ENCODE results near the gene LIX1.
"Not testable (repeated sequence)": the region's sequence is repeated elsewhere in the genome, so short reads cannot be mapped to it uniquely, and the experiment has no call there.

LIX1 gene

GRCh38 chr5:97100476-97100875, 41.9 kb downstream of the LIX1 start:
- DNase-seq, result no peak

DNA sequence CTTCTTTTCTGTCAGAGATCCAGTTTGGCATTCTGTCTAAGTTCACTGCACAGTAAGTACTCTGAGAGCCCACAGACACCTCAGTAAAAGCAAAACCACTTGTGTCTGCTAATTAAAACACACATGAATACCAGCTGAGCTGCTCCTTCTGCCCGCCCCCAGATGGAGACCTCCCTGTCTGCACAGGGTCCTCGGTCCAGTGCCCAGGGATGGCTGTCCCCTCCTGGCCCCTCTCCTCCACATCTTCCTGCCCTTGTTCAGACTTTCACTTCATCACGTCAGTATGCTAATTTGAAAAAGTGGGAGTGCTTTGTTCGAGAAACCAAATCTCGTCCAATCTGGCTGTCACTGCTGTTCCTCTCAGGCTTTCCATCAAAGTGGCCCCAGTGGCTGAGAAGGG, 43.5 kb downstream of the LIX1 start:
- DNase-seq, result no peak

DNA sequence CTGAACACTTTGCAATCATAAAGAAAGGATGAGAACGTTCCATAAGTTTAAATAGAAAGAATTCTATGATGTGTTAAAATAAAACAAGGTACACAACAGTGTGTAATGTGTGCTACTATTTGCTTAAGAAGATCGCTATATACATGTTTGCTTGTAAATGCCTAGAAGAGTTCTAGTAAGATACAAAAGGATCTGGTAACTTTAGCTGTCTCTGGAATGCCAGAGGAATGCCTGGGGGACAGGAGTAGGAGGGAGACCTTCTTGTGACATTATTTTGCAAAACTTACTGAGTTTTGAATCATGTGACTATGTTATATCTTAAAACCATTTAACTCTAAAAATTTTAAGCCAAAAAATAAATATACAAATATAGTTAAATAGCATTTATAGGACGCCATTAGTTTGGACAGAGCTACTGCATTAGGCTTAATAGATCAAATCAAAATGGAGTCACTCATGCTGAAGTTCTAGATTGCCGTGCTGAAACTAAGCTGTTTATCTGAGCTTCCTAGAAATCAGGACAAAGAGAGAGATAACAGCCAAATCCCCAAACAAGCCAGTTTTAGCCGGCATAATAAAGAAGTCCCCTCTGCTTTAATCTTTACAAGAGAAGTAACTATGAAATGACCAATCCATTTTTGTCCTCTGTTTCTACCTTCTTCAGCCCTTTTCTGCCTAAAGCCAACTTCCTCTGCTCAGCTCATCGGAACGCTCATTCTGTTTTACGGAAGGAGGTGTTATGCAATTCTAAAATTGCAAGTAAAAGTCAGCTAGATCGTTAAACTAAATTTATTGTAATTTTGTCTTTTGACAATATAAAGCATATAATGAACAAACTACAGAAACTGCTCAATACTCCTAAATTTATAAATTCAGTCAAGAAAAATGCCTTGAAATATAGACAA, 44.8 kb downstream of the LIX1 start:
- no peak for DNase-seq

- no peak for DNase-seq
Measured at GRCh38 chr5:97096846-97097245, 45.6 kb downstream of the LIX1 start.

GRCh38 chr5:97096191-97096590, 46.2 kb downstream of the LIX1 start:
- DNase-seq, result no peak

- DNase-seq, result no peak
Measured at GRCh38 chr5:97095318-97095732, 47.1 kb downstream of the LIX1 start.

- DNase-seq, result no peak
Measured at GRCh38 chr5:97094579-97095317, 47.7 kb downstream of the LIX1 start.

GRCh38 chr5:97093193-97093592, 49.2 kb downstream of the LIX1 start:
- no peak for DNase-seq

DNA sequence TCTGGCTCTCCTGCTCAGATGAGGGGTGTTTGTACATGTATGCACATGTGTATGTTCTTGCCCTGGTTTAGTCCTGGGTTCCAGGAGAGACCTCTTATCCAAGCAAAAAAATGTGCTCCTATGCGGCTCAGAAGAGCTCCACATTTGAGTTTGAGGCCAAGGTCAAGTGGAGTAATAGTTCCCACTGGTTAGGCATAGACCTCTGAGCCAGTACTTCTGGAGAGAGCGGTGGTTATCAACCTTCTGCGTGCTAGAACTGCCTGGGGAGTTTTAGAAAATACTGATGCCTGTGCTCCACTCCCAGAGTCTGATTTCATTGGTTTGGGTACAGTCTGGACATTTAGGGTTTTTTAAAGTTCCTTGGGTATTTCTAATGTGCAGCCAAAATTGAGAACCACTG, 51.5 kb downstream of the LIX1 start:
- DNase-seq, result no peak

DNA sequence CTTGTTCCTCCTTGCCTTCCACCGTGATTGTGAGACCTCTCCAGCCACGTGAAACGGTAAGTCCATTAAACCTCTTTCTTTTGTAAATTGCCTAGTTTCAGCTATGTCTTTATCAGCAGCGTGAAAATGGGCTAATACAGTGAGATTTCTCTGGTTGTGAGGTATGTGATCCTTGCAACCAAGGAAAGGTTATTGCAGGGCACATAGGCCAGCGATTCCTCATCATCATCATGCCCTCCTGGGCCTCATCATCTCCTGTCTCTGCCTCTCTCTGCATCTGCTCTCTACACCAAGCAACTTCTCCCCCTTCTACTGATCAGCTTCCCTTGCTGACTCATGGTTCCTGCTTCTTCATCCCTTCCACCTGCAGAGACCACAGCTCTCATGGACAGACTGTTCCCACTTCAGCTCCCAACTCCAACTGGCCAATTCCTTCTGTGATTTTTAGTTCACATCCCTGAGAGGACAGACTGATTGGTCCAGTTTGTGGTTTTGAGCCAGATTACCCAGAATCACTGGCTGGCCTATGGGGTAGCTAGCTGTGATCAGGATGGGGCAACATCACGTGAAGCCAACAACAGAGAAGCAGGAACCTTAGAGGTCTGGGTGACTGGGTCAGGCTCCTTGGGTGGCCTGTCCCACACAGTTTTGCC, 53.1 kb downstream of the LIX1 start:
- no peak for DNase-seq

DNA sequence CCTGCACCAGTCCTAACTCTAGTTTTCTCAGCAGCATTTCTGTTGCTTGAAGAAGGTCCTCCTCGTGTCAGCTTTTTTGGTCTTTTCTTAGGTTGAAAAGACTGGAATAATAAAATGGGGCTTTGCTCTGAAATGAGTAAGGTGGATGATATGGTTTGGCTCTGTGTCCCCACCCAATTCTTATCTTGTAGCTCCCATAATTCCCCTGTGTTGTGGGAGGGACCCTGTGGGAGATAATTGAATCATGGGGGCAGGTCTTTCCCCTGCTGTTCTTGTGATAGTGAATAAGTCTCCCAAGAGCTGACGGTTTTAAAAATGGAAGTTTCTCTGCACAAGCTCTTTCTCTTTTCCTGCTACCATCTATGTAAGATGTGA, 53.6 kb downstream of the LIX1 start:
- DNase-seq, result no peak

DNA sequence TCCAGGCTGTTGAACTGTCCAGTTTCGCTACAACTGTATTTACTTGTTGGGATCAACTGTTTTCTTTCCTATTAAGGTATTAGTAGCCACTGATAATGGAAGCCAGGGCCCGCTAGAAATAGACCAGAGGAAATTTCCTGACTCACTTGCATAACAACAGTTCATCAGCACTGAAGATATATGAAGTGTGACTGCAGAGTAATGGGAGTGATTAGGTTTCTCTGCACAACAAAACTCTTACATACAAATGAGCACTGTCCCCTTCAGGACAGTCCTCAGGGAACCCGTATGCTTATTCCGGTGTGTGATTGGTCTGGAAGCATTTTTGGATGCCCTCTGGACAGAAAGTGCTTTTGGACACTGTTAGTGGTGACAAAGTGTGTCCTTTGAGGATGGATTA, 55.3 kb downstream of the LIX1 start:
- DNase-seq, result no peak

DNA sequence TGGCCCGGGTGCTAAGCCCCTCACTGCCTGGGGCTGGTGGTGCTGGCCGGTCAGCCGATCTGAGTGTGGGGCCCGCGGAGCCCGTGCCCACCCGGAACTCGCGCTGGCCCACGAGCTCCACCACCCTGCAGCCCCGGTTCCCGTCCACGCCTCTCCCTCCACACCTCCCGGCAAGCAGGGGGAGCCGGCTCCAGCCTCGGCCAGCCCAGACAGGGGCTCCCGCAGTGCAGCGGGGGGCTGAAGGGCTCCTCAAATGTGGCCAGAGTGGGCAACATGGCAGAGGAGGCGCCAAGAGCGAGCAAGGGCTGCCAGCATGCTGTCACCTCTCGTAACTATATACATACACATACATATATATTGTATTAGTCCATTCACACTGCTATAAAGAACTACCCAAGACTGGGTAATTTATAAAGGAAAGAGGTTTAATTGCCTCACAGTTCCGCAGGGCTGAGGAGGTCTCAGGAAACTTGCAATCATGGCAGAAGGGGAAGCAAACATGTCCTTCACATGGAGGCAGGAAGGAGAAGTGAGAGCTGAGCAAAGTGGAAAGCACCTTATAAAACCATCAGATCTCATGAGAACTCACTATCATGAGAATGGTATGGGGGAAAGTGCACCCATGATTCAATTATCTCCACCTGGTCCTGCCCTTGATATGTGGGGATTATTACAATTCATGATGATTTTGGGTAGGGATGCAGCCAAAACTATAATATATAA, 56.8 kb downstream of the LIX1 start:
- no peak for DNase-seq

- not testable (repeated sequence) for DNase-seq
Measured at GRCh38 chr5:97084782-97085458, 57.5 kb downstream of the LIX1 start.

GRCh38 chr5:97078958-97079743, 63.3 kb downstream of the LIX1 start:
- DNase-seq, result no peak

GRCh38 chr5:97077246-97077645, 65.2 kb downstream of the LIX1 start:
- no peak for DNase-seq

- no peak for DNase-seq
Measured at GRCh38 chr5:97076098-97076497, 66.3 kb downstream of the LIX1 start.

DNA sequence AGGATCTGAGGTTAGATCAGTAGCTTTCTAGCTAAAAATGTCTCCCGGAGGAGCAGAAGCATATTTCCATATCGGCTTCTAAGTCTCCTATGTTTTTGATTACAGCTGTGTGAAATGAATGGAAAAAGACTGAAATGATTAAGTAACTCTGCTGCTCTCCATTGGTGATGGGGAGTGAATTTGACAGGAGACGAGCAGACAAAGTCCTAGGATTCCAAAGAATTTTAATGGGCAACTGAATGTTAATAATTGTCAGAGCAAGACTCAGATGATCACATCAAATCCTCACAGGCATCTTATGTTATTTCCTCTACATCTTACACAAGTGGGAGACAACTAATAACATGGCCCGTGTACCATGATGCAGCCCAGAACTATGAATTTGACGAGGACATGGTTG, 66.8 kb downstream of the LIX1 start:
- no peak for DNase-seq

DNA sequence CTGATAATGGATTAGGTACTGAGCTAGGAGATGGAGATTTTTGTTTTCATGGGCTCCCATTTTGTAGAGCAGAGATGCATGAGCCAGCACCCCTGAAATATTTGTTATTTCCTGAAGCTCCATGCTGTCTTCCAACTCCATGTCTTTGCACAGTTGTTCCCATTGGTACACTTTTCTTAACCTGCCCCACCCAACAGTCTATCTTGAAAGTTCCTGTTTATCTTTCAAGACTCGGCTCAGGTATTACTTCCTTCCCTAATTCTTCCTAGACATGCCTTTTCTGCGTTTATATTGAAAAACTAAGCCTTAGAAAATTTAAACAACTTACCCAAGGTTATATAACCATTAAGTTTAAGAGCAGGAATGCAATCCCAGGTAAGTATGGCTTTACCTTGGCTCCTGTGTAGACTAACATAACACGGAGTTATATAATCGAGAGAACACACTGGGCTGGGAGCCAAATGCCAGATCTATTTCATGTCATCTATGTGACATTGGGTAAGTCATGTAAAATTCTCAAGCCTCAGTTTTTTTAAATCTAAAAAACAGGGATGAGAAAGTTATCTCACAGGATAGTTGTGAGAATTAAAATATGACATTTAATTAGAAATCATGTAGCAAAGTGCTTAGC, 67.4 kb downstream of the LIX1 start:
- no peak for DNase-seq

GRCh38 chr5:97073420-97073819, 69.0 kb downstream of the LIX1 start:
- no peak for DNase-seq

- no peak for DNase-seq
Measured at GRCh38 chr5:97072696-97073095, 69.7 kb downstream of the LIX1 start.
